Measurements from ENCODE around the gene RPP40.

- TF ChIP-seq CTCF (IDR thresholded peaks at IDR 0.05) (no peak), POLR2A (IDR thresholded peaks at IDR 0.05) (no peak)
Measured at GRCh38 chr6:4964675-4965561, 38.9 kb downstream of the RPP40 start.
